Prostate gland (tissue), 2 donors: ENCODE data around the gene CDHR2.

Source experiments
- CTCF ChIP-seq, 4 experiments: fragments of 200-600 bp in 2 of 4; fragments of 450-650 bp in 2 of 4; sonication (generic) in 2 of 4; IDR thresholded peaks; 1 replicate in 3 of 4; 2 replicates in 1 of 4; pipeline ENCODE4 v1.5.1; 2016 to 2019; ENCODE audit warnings: antibody characterized with exemption in 4 of 4, mild to moderate bottlenecking in 2 of 4, moderate library complexity in 2 of 4
- POLR2A ChIP-seq: fragments of 450-650 bp; IDR thresholded peaks from one replicate; pipeline ENCODE4 v1.6.1; 2016; ENCODE audit warnings: antibody characterized with exemption, mild to moderate bottlenecking
- POLR2AphosphoS5 ChIP-seq: sonication (generic); formaldehyde crosslinking; IDR thresholded peaks from one replicate; pipeline ENCODE4 v1.6.1; 2017; ENCODE audit warnings: antibody characterized with exemption

GRCh38 chr5:176525677-176526076 lies 23.5 kb upstream of the CDHR2 start:
- TF ChIP-seq POLR2A (no peak), CTCF (IDR thresholded peaks at IDR 0.05) (no peak), POLR2AphosphoS5 (no peak)
